ENCODE measurements around the gene COPS2. TPM values are rescaled to one million over a fixed set of nuclear protein-coding genes. Genes with fewer than 3 reads are reported as not detected.

COPS2 gene
- total and polyA plus RNA-seq, 5 donors = 43.1 to 78.2 (median 68.1) TPM

- Histone ChIP-seq H3K4me3 (ENCODE audit: low read length) (peak overlapping the region; percentile 72), H3K9me3 (ENCODE audit: control insufficient read depth, low read length) (no peaks in the 10 kb centered on the region), H3K27me3 (ENCODE audit: control insufficient read depth, insufficient read depth) (no peaks in the 10 kb centered on the region), H3K27ac (ENCODE audit: low read length) (peak overlapping the region; percentile 78), H3K4me1 (ENCODE audit: control insufficient read depth, insufficient read depth, low read length) (no peaks in the 10 kb centered on the region)
- DNase-seq = no peak
- intact Hi-C loops (cut with DNase I) = loop anchor here in 1 of 4 donors (10.0 kb wide), 1 partner anchor 111 kb away; the partner anchor contains the start of gene SECISBP2L
- WGBS = under 1% methylated on average over 26 of the region's 26 CpGs
- ATAC-seq = peak in 1 of 2 donors; percentile 8
These were observed 632 bp upstream of the COPS2 start for GRCh38 chr15:49155834-49156627.

GRCh38 chr15:49154799-49155109 is 645 bp downstream of the COPS2 start:
- H3K4me3 ChIP-seq (ENCODE audit: low read length) = peak overlapping the region; percentile 72
- H3K27me3 ChIP-seq (ENCODE audit: control insufficient read depth, insufficient read depth) = no peaks in the 10 kb centered on the region
- ATAC-seq (no peak), DNase-seq (no peak)
- WGBS = under 1% methylated on average over 7 of the region's 7 CpGs
- intact Hi-C loops (cut with DNase I) = loop anchor here in 1 of 4 donors (10.0 kb wide), 1 partner anchor 110 kb away; the partner anchor contains the start of gene SECISBP2L
- no peaks in the 10 kb centered on the region for H3K4me1 ChIP-seq (ENCODE audit: control insufficient read depth, insufficient read depth, low read length)
- H3K9me3 ChIP-seq (ENCODE audit: control insufficient read depth, low read length) = no peaks in the 10 kb centered on the region
- peak overlapping the region; percentile 31 for H3K27ac ChIP-seq (ENCODE audit: low read length)

- Histone ChIP-seq H3K4me3 (ENCODE audit: low read length) (peak overlapping the region; percentile 72), H3K9me3 (ENCODE audit: control insufficient read depth, low read length) (no peaks in the 10 kb centered on the region), H3K27ac (ENCODE audit: low read length) (no peak overlapping the region), H3K27me3 (ENCODE audit: control insufficient read depth, insufficient read depth) (no peaks in the 10 kb centered on the region), H3K4me1 (ENCODE audit: control insufficient read depth, insufficient read depth, low read length) (no peaks in the 10 kb centered on the region)
- 19% methylated on average over 8 of the region's 8 CpGs for WGBS
- intact Hi-C loops (cut with DNase I) = loop anchor here in 1 of 4 donors (10.0 kb wide), 1 partner anchor 110 kb away; the partner anchor contains the start of gene SECISBP2L
- ATAC-seq (no peak), DNase-seq (no peak)
These were observed 1.0 kb downstream of the COPS2 start for GRCh38 chr15:49154359-49154758.

- H3K4me3 ChIP-seq (ENCODE audit: low read length) = no peak overlapping the region
- H3K27ac ChIP-seq (ENCODE audit: low read length) = no peak overlapping the region
- 91% methylated on average over 9 of the region's 9 CpGs for WGBS
These were observed 2.7 kb downstream of the COPS2 start for GRCh38 chr15:49152552-49153312.

GRCh38 chr15:49151831-49152230 is 3.6 kb downstream of the COPS2 start:
- H3K9me3 ChIP-seq (ENCODE audit: control insufficient read depth, low read length) = no peaks in the 10 kb centered on the region
- intact Hi-C loops (cut with DNase I) = loop anchor here in 1 of 4 donors (10.0 kb wide), 1 partner anchor 107 kb away; the partner anchor contains the start of gene SECISBP2L
- 71% methylated on average over 3 of the region's 3 CpGs for WGBS
- DNase-seq (no peak), ATAC-seq (no peak)
- no peak overlapping the region for H3K27ac ChIP-seq (ENCODE audit: low read length)
- H3K4me1 ChIP-seq (ENCODE audit: control insufficient read depth, insufficient read depth, low read length) = peaks cover 3% of the 10 kb centered on the region
- no peaks in the 10 kb centered on the region for H3K27me3 ChIP-seq (ENCODE audit: control insufficient read depth, insufficient read depth)
- no peak overlapping the region for H3K4me3 ChIP-seq (ENCODE audit: low read length)

More at GRCh38 chr15:49152552-49153312, 2.7 kb downstream of the COPS2 start:
- intact Hi-C loops (cut with DNase I) = loop anchor here in 1 of 4 donors (10.0 kb wide), 1 partner anchor 108 kb away; the partner anchor contains the start of gene SECISBP2L
- Histone ChIP-seq H3K9me3 (ENCODE audit: control insufficient read depth, low read length) (no peaks in the 10 kb centered on the region), H3K4me1 (ENCODE audit: control insufficient read depth, insufficient read depth, low read length) (peaks cover 3% of the 10 kb centered on the region), H3K27me3 (ENCODE audit: control insufficient read depth, insufficient read depth) (no peaks in the 10 kb centered on the region)
- ATAC-seq = no peak
- no peak for DNase-seq

GRCh38 chr15:49148727-49149126 is 6.7 kb downstream of the COPS2 start:
- Histone ChIP-seq H3K9me3 (ENCODE audit: control insufficient read depth, low read length) (no peaks in the 10 kb centered on the region), H3K27me3 (ENCODE audit: control insufficient read depth, insufficient read depth) (no peaks in the 10 kb centered on the region), H3K4me3 (ENCODE audit: low read length) (no peak overlapping the region), H3K27ac (ENCODE audit: low read length) (no peak overlapping the region), H3K4me1 (ENCODE audit: control insufficient read depth, insufficient read depth, low read length) (peaks cover 3% of the 10 kb centered on the region)
- ATAC-seq (no peak), DNase-seq (no peak)
- intact Hi-C loops (cut with DNase I) = loop anchor here in 2 of 4 donors (5.0 to 10.0 kb wide), 3 partner anchors 104 to 286 kb away; partner anchors contain the start of gene SECISBP2L (in 1 of the 2)
- WGBS = 76% methylated on average over 1 of the region's 1 CpG

GRCh38 chr15:49148298-49148697 is 7.1 kb downstream of the COPS2 start:
- Histone ChIP-seq H3K27ac (ENCODE audit: low read length) (no peak overlapping the region), H3K27me3 (ENCODE audit: control insufficient read depth, insufficient read depth) (no peaks in the 10 kb centered on the region), H3K9me3 (ENCODE audit: control insufficient read depth, low read length) (no peaks in the 10 kb centered on the region), H3K4me1 (ENCODE audit: control insufficient read depth, insufficient read depth, low read length) (peaks cover 3% of the 10 kb centered on the region), H3K4me3 (ENCODE audit: low read length) (no peak overlapping the region)
- intact Hi-C loops (cut with DNase I) = loop anchor here in 2 of 4 donors (5.0 to 10.0 kb wide), 3 partner anchors 103 to 286 kb away; partner anchors contain the start of gene SECISBP2L (in 1 of the 2)
- WGBS = 55% methylated on average over 1 of the region's 1 CpG
- DNase-seq (no peak), ATAC-seq (no peak)

GRCh38 chr15:49145651-49146609 is 9.5 kb downstream of the COPS2 start:
- Histone ChIP-seq H3K27ac (ENCODE audit: low read length) (no peak overlapping the region), H3K9me3 (ENCODE audit: control insufficient read depth, low read length) (no peaks in the 10 kb centered on the region), H3K4me3 (ENCODE audit: low read length) (no peak overlapping the region), H3K27me3 (ENCODE audit: control insufficient read depth, insufficient read depth) (no peaks in the 10 kb centered on the region), H3K4me1 (ENCODE audit: control insufficient read depth, insufficient read depth, low read length) (peaks cover 3% of the 10 kb centered on the region)
- intact Hi-C loops (cut with DNase I) = loop anchor here in 2 of 4 donors (5.0 to 10.0 kb wide), 3 partner anchors 101 to 284 kb away; partner anchors contain the start of gene SECISBP2L (in 1 of the 2)
- 23% methylated on average over 3 of the region's 3 CpGs for WGBS
- ATAC-seq = no peak
- no peak for DNase-seq

- intact Hi-C loops (cut with DNase I) = loop anchor here in 1 of 4 donors (10.0 kb wide), 1 partner anchor 113 kb away; no protein-coding TSS in a partner anchor
These were observed 17.5 kb downstream of the COPS2 start for GRCh38 chr15:49137861-49138260.

GRCh38 chr15:49135911-49136310 is 19.5 kb downstream of the COPS2 start:
- ATAC-seq = no peak
- DNase-seq = no peak
- Histone ChIP-seq H3K27ac (ENCODE audit: low read length) (no peak overlapping the region), H3K27me3 (ENCODE audit: control insufficient read depth, insufficient read depth) (no peaks in the 10 kb centered on the region), H3K4me3 (ENCODE audit: low read length) (no peak overlapping the region), H3K9me3 (ENCODE audit: control insufficient read depth, low read length) (no peaks in the 10 kb centered on the region), H3K4me1 (ENCODE audit: control insufficient read depth, insufficient read depth, low read length) (no peaks in the 10 kb centered on the region)
- intact Hi-C loops (cut with DNase I) = loop anchor here in 1 of 4 donors (10.0 kb wide), 1 partner anchor 111 kb away; no protein-coding TSS in a partner anchor
- WGBS = 78% methylated on average over 3 of the region's 3 CpGs

More at GRCh38 chr15:49137861-49138260, 17.5 kb downstream of the COPS2 start:
- 81% methylated on average over 2 of the region's 2 CpGs for WGBS
- DNase-seq = no peak
- Histone ChIP-seq H3K4me1 (ENCODE audit: control insufficient read depth, insufficient read depth, low read length) (no peaks in the 10 kb centered on the region), H3K27me3 (ENCODE audit: control insufficient read depth, insufficient read depth) (no peaks in the 10 kb centered on the region), H3K4me3 (ENCODE audit: low read length) (no peak overlapping the region), H3K9me3 (ENCODE audit: control insufficient read depth, low read length) (no peaks in the 10 kb centered on the region), H3K27ac (ENCODE audit: low read length) (no peak overlapping the region)
- ATAC-seq = no peak

Measured in right cardiac atrium (tissue), 5 donors.